Calu3 (cell line): ENCODE measurements around the gene KRI1. TPM values are rescaled to one million over a fixed set of nuclear protein-coding genes. Genes with fewer than 3 reads are reported as not detected.

Experiments
- BruUV-seq: library from RNA; stranded (reverse); fragments of 400-500 nt; replicated peaks from 2 replicates; lab custom pipeline; 2021; lab: Mats Ljungman, UMichigan
- CTCF ChIA-PET: fragments of 300-600 bp; sonication (Branson Sonifier 250); formaldehyde crosslinking; loops from one replicate; lab custom pipeline; 2022; ENCODE audit warnings: antibody characterized with exemption; lab: Charles Lee
- DNase-seq: peaks from one replicate; pipeline ENCODE4 v3.0.0; 2022
- H3K27ac Mint-ChIP-seq: one replicate; pipeline ENCODE4 v1.8.0; 2022; ENCODE audit warnings: mixed read lengths; ENCODE audit not compliant: unreplicated experiment
- H3K27me3 Mint-ChIP-seq: one replicate; pipeline ENCODE4 v1.8.0; 2022; ENCODE audit warnings: mixed read lengths; ENCODE audit not compliant: unreplicated experiment
- H3K36me3 Mint-ChIP-seq: one replicate; pipeline ENCODE4 v1.8.0; 2022; ENCODE audit warnings: mild to moderate bottlenecking, moderate library complexity, mixed read lengths; ENCODE audit not compliant: insufficient read depth, unreplicated experiment
- H3K4me1 Mint-ChIP-seq: one replicate; pipeline ENCODE4 v1.8.0; 2022; ENCODE audit warnings: mild to moderate bottlenecking, low read depth, mixed read lengths; ENCODE audit not compliant: unreplicated experiment
- H3K4me3 Mint-ChIP-seq: one replicate; pipeline ENCODE4 v1.8.0; 2022; ENCODE audit warnings: mild to moderate bottlenecking, low read depth, moderate library complexity, mixed read lengths; ENCODE audit not compliant: unreplicated experiment
- H3K9me3 Mint-ChIP-seq: one replicate; pipeline ENCODE4 v1.8.0; 2022; ENCODE audit warnings: low read depth, mixed read lengths; ENCODE audit not compliant: unreplicated experiment
- intact Hi-C: fragments of 100-400 bp; cut with micrococcal nuclease; formaldehyde crosslinking; loops from one replicate; pipeline ENCODE4 v1.10.0; 2022; ENCODE audit not compliant: unreplicated experiment
- total RNA-seq: library from RNA; stranded (reverse); gene quantifications from 2 replicates; pipeline ENCODE4 v1.2.3, GENCODE V29; 2022
- TF ChIP-seq, protein P1 (sequence below): fragments of 200-600 bp; IDR thresholded peaks from one replicate; pipeline ENCODE4 v1.8.0; 2022; ENCODE audit warnings: antibody characterized with exemption; ENCODE audit not compliant: unreplicated experiment

Gene KRI1
- total RNA-seq, 1 experiment from 2014 or later, result 29.6 TPM

- no peak overlapping the region for H3K27ac Mint-ChIP-seq
- TF ChIP-seq, protein P1, sequence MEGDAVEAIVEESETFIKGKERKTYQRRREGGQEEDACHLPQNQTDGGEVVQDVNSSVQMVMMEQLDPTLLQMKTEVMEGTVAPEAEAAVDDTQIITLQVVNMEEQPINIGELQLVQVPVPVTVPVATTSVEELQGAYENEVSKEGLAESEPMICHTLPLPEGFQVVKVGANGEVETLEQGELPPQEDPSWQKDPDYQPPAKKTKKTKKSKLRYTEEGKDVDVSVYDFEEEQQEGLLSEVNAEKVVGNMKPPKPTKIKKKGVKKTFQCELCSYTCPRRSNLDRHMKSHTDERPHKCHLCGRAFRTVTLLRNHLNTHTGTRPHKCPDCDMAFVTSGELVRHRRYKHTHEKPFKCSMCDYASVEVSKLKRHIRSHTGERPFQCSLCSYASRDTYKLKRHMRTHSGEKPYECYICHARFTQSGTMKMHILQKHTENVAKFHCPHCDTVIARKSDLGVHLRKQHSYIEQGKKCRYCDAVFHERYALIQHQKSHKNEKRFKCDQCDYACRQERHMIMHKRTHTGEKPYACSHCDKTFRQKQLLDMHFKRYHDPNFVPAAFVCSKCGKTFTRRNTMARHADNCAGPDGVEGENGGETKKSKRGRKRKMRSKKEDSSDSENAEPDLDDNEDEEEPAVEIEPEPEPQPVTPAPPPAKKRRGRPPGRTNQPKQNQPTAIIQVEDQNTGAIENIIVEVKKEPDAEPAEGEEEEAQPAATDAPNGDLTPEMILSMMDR, result no peak
- BruUV-seq, result no TSS peak
- no peaks in the 10 kb centered on the region for H3K27me3 Mint-ChIP-seq
- H3K4me3 Mint-ChIP-seq, result peak overlapping the region; percentile 37
- intact Hi-C loops, result no loop called here
- no peaks in the 10 kb centered on the region for H3K36me3 Mint-ChIP-seq
- CTCF ChIA-PET, result no interaction called here
- H3K4me1 Mint-ChIP-seq, result peaks cover 16% of the 10 kb centered on the region
- H3K9me3 Mint-ChIP-seq, result no peaks in the 10 kb centered on the region
- no peak for DNase-seq
Observed at GRCh38 chr19:10603873-10604459, 38.2 kb upstream of the KRI1 start.

- H3K36me3 Mint-ChIP-seq, result no peaks in the 10 kb centered on the region
- H3K27ac Mint-ChIP-seq, result no peak overlapping the region
- intact Hi-C loops, result no loop called here
- TF ChIP-seq, protein P1, result no peak
- no TSS peak for BruUV-seq
- peak overlapping the region; percentile 57 for H3K4me3 Mint-ChIP-seq
- CTCF ChIA-PET, result no interaction called here
- no peak for DNase-seq
- H3K9me3 Mint-ChIP-seq, result no peaks in the 10 kb centered on the region
- no peaks in the 10 kb centered on the region for H3K27me3 Mint-ChIP-seq
- H3K4me1 Mint-ChIP-seq, result peaks cover 16% of the 10 kb centered on the region
Observed at GRCh38 chr19:10603084-10603872, 37.5 kb upstream of the KRI1 start.

- intact Hi-C loops, result no loop called here
- no peaks in the 10 kb centered on the region for H3K36me3 Mint-ChIP-seq
- H3K27me3 Mint-ChIP-seq, result no peaks in the 10 kb centered on the region
- TF ChIP-seq, protein P1, result no peak
- no TSS peak for BruUV-seq
- no peak overlapping the region for H3K27ac Mint-ChIP-seq
- DNase-seq, result peak; percentile 76
- peaks cover 16% of the 10 kb centered on the region for H3K4me1 Mint-ChIP-seq
- CTCF ChIA-PET, result interaction anchor here (0.6 to 0.7 kb wide), 2 partner anchors 20 to 928 kb away, joined by 4 read pairs; partner anchors contain the start of gene ZNF562
- H3K9me3 Mint-ChIP-seq, result no peaks in the 10 kb centered on the region
- H3K4me3 Mint-ChIP-seq, result peak overlapping the region; percentile 57
Observed at GRCh38 chr19:10602330-10603083, 36.7 kb upstream of the KRI1 start.

- no peak overlapping the region for H3K27ac Mint-ChIP-seq
- intact Hi-C loops, result no loop called here
- no peaks in the 10 kb centered on the region for H3K9me3 Mint-ChIP-seq
Observed at GRCh38 chr19:10601999-10602329, 36.2 kb upstream of the KRI1 start.

More at GRCh38 chr19:10601999-10602329, 36.2 kb upstream of the KRI1 start:
- Mint-ChIP-seq H3K27me3 (no peaks in the 10 kb centered on the region), H3K36me3 (no peaks in the 10 kb centered on the region), H3K4me3 (no peak overlapping the region), H3K4me1 (peaks cover 16% of the 10 kb centered on the region)
- CTCF ChIA-PET, result interaction anchor here (0.6 to 0.7 kb wide), 2 partner anchors 20 to 927 kb away, joined by 4 read pairs; partner anchors contain the start of gene ZNF562
- no TSS peak for BruUV-seq
- DNase-seq, result no peak
- TF ChIP-seq, protein P1, result no peak
